Activated CD8-positive, alpha-beta memory T cell treated with anti-CD3 and anti-CD28 coated beads for 36 hours (primary cell): ENCODE results near the gene ARL6. TPM values are rescaled to one million over a fixed set of nuclear protein-coding genes. Genes with fewer than 3 reads are reported as not detected.

ENCODE experiments used
- total RNA-seq, 2 experiments: library from RNA; stranded (reverse); gene quantifications; one replicate each; pipeline ENCODE4 v1.2.3, GENCODE V29; 2021

The ARL6 gene
- total RNA-seq, 2 experiments from 2014 or later = 10.5 to 10.7 TPM

Other genes starting within 250 kb of the ARL6 start
- gene CRYBG3, start 57.3 kb downstream of the ARL6 start, total RNA-seq = 1 to 10 TPM; 5.1 to 5.2 TPM
- gene RIOX2, start 207.7 kb downstream of the ARL6 start, total RNA-seq = 10 to 100 TPM; 66.2 to 68.5 TPM